GM12878 (cell line): Measurements from ENCODE around the gene LMO3. TPM values are rescaled to one million over a fixed set of nuclear protein-coding genes. Genes with fewer than 3 reads are reported as not detected.

Source experiments
- ATAC-seq: fragments of 200-7000 bp; cut with Tn5 transposase; 3 replicates; pipeline ENCODE4 v1.9.1; 2020; ENCODE audit warnings: mild to moderate bottlenecking, moderate library complexity
- BruUV-seq: library from RNA; stranded (reverse); fragments of 400-500 nt; replicated peaks from 2 replicates; lab custom pipeline; 2021; lab: Mats Ljungman, UMichigan
- CTCF ChIA-PET: fragments of 300-600 bp; sonication (Branson Sonifier 250); formaldehyde crosslinking; extraction: SDS; loops from one replicate; lab custom pipeline; 2021; ENCODE audit warnings: inconsistent platforms; lab: Yijun Ruan, JAX
- POLR2A ChIA-PET: fragments of 350-600 bp; formaldehyde crosslinking; extraction: SDS; loops from one replicate; lab custom pipeline; 2021; ENCODE audit warnings: inconsistent platforms; lab: Charles Lee
- RAD21 ChIA-PET: fragments of 300-600 bp; sonication (Branson Sonifier 250); formaldehyde crosslinking; loops from one replicate; lab custom pipeline; 2023; ENCODE audit warnings: antibody characterized with exemption; ENCODE audit not compliant: unreplicated experiment; lab: Charles Lee
- SMC1A ChIA-PET: fragments of 300-600 bp; sonication (Branson Sonifier 250); formaldehyde crosslinking; loops from one replicate; lab custom pipeline; 2023; ENCODE audit not compliant: unreplicated experiment, uncharacterized antibody; lab: Charles Lee
- DNase-seq: peaks from one replicate; pipeline ENCODE4 v3.0.0-alpha.2; 2011; ENCODE audit warnings: low read depth, low spot score
- FAIRE-seq: peaks from 3 replicates; lab custom pipeline; 2011; peaks lifted over from hg19 to GRCh38; lab: Jason Lieb, UNC
- H2AFZ ChIP-seq: 2 replicates; pipeline ENCODE4 v1.6.0; 2011; ENCODE audit warnings: low read depth, low read length, control low read depth; ENCODE audit not compliant: control insufficient read depth
- H3K27ac ChIP-seq: 2 replicates; pipeline ENCODE4 v1.5.1; 2011; ENCODE audit warnings: control low read depth; ENCODE audit not compliant: control insufficient read depth, insufficient read depth
- H3K27me3 ChIP-seq, 2 experiments: replicated peaks in 1 of 2; 2 replicates each; pipeline versions ENCODE4 v1.6.0 to v1.6.1; 2011; ENCODE audit warnings: low read length in 1 of 2; ENCODE audit not compliant: control insufficient read depth in 2 of 2, insufficient read depth in 2 of 2
- H3K36me3 ChIP-seq, 2 experiments: 2 replicates each; pipeline ENCODE4 v1.5.1; 2011; ENCODE audit warnings: low read length in 1 of 2; ENCODE audit not compliant: control insufficient read depth in 2 of 2, insufficient read depth in 2 of 2
- H3K4me1 ChIP-seq: 2 replicates; pipeline ENCODE4 v1.6.1; 2011; ENCODE audit warnings: mild to moderate bottlenecking, low read length, moderate library complexity, mixed read lengths; ENCODE audit not compliant: control insufficient read depth, insufficient read depth
- H3K4me2 ChIP-seq: 2 replicates; pipeline ENCODE4 v1.6.0; 2011; ENCODE audit warnings: control low read depth; ENCODE audit not compliant: control insufficient read depth, insufficient read depth
- H3K4me3 ChIP-seq: fragments of 200-600 bp; sonication (generic); 2 replicates; pipeline ENCODE4 v1.5.1; 2016
- H3K79me2 ChIP-seq: 2 replicates; pipeline ENCODE4 v1.6.0; 2011; ENCODE audit warnings: low read length; ENCODE audit not compliant: control insufficient read depth, insufficient read depth
- H3K9ac ChIP-seq: 2 replicates; pipeline ENCODE4 v1.8.0; 2011; ENCODE audit warnings: low read length, control low read depth, mixed read lengths; ENCODE audit not compliant: control insufficient read depth, insufficient read depth
- H3K9me3 ChIP-seq: replicated peaks from 3 replicates; pipeline ENCODE4 v1.5.1; 2011; ENCODE audit warnings: mild to moderate bottlenecking, low read length; ENCODE audit not compliant: control insufficient read depth, insufficient read depth
- H4K20me1 ChIP-seq: 2 replicates; pipeline ENCODE4 v1.6.0; 2011; ENCODE audit not compliant: control insufficient read depth, insufficient read depth
- CBFB ChIP-seq: IDR thresholded peaks from 2 replicates; pipeline ENCODE4 v1.6.1; 2016; ENCODE audit warnings: antibody characterized with exemption, low read depth
- CBX3 ChIP-seq: fragments of 200-600 bp; sonication (generic); IDR thresholded peaks from 2 replicates; pipeline ENCODE4 v1.6.1; 2016; ENCODE audit warnings: low read depth, borderline replicate concordance
- CHD4 ChIP-seq: fragments of 200-600 bp; sonication (generic); IDR thresholded peaks from 2 replicates; pipeline ENCODE4 v1.6.1; 2016; ENCODE audit warnings: mild to moderate bottlenecking
- HDGF ChIP-seq: fragments of 450-650 bp; IDR thresholded peaks from 2 replicates; pipeline ENCODE4 v1.6.1; 2016; ENCODE audit warnings: antibody characterized with exemption
- JUNB ChIP-seq: IDR thresholded peaks from 2 replicates; pipeline ENCODE4 v1.6.1; 2016; ENCODE audit warnings: antibody characterized with exemption, mild to moderate bottlenecking
- KAT2A ChIP-seq: conservative IDR thresholded peaks from 2 replicates; pipeline ENCODE4 v1.6.1; 2011; ENCODE audit warnings: low read depth, low read length; ENCODE audit not compliant: control insufficient read depth
- MYC ChIP-seq: IDR thresholded peaks from 2 replicates; pipeline ENCODE4 v1.6.1; 2011; ENCODE audit warnings: mild to moderate bottlenecking, low read length, moderate library complexity, inconsistent platforms; ENCODE audit not compliant: insufficient read depth, insufficient replicate concordance, insufficient read length, severe bottlenecking
- NFYA ChIP-seq: IDR thresholded peaks from 2 replicates; pipeline ENCODE4 v1.6.1; 2011; ENCODE audit warnings: low read depth, mild to moderate bottlenecking, low read length, improper control_type of control experiment, borderline replicate concordance
- SREBF2 ChIP-seq: IDR thresholded peaks from 2 replicates; pipeline ENCODE4 v1.6.1; 2012; ENCODE audit warnings: mild to moderate bottlenecking, low read length
- WGBS: methylation state at CpG from one replicate; pipeline ENCODE4 v1.1.6; 2016; ENCODE audit warnings: low lambda C conversion rate; ENCODE audit not compliant: insufficient replicate concordance, insufficient coverage; ENCODE audit errors: missing lambda C conversion rate; 5-methylcytosine and 5-hydroxymethylcytosine counted together
- in situ Hi-C: fragments of 300-500 bp; cut with MboI; formaldehyde crosslinking; loops from 9 replicates; pipeline ENCODE4 v1.14.3; 2018; ENCODE audit warnings: mixed read lengths
- intact Hi-C: fragments of 100-400 bp; cut with micrococcal nuclease; formaldehyde crosslinking; loops from one replicate; pipeline ENCODE4 v1.14.2; 2022; ENCODE audit not compliant: unreplicated experiment
- polyA plus RNA-seq, 11 experiments: library from polyadenylated mRNA; depleted of rRNA in 4 of 11; unstranded in 6 of 11; stranded (reverse) in 5 of 11; fragments of >200 nt; fragmentation: Nextera tagmentation in 4 of 11; fragmentation: Illumina TruSeq in 1 of 11; extraction: Ambion mirVana in 4 of 11; extraction: Trizol in 1 of 11; gene quantifications; 1 replicate in 1 of 11; 2 replicates in 10 of 11; pipeline versions ENCODE4 v1.2.1 to v1.2.3, GENCODE V29; 2011 to 2016; ENCODE audit warnings: inconsistent platforms in 2 of 11, missing spikeins in 2 of 11, low read depth in 1 of 11
- total RNA-seq, 4 experiments: library from RNA; depleted of rRNA in 3 of 4; stranded (reverse); fragments of >200 nt in 3 of 4; fragmentation: Illumina TruSeq in 1 of 4; extraction: Trizol in 1 of 4; gene quantifications; 2 replicates each; pipeline versions ENCODE4 v1.2.1 to v1.2.3, GENCODE V29; 2013 to 2021
- TF ChIP-seq, protein P1 (sequence below), 3 experiments: IDR thresholded peaks in 2 of 3; conservative IDR thresholded peaks in 1 of 3; 2 replicates each; pipeline ENCODE4 v1.5.1; 2011; ENCODE audit warnings: low read depth in 3 of 3, low read length in 3 of 3, mild to moderate bottlenecking in 3 of 3, control low read depth in 2 of 3, moderate library complexity in 2 of 3, inconsistent platforms in 1 of 3, mixed read lengths in 1 of 3; ENCODE audit not compliant: control insufficient read depth in 2 of 3, insufficient read depth in 1 of 3; ENCODE audit errors: extremely low read depth in 1 of 3
- TF ChIP-seq, protein P2 (sequence below): fragments of 450-650 bp; formaldehyde crosslinking; IDR thresholded peaks from 2 replicates; pipeline ENCODE4 v1.5.0; 2022; ENCODE audit warnings: mild to moderate bottlenecking, missing genetic modification characterization
- TF ChIP-seq, protein P3 (sequence below): IDR thresholded peaks from 2 replicates; pipeline ENCODE4 v1.6.1; 2012; ENCODE audit warnings: low read depth, low read length, improper control_type of control experiment

The LMO3 gene
- total and polyA plus RNA-seq, 10 of the 15 experiments (the other 5 are each of a cell fraction or from before 2014, with no cell fraction given): 1.6 to 13.5 (median 1.9) TPM

DNA sequence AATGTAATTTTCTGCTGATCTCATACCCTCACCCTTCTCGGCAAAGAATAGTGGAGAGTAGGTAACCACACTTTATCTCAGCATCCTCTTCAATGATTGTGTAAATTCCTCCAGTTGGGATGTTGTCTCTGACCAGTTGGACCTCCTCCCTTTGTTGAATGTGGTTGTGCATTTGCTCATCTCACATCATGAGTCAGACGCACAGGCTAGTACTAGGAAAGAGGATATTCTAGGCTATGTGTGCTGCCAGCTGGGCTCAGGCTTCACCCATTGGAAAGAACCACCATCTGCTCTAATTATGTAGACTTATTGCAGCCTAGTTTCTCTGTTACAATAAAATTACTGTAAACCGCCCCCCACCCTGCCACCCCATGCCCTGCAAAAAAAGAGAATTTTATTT lies 90.3 kb downstream of the LMO3 start:
- no peak overlapping the region for H3K4me2 ChIP-seq
- H3K9me3 ChIP-seq: no peaks in the 10 kb centered on the region
- no peaks in the 10 kb centered on the region for H3K27me3 ChIP-seq
- no peak overlapping the region for H3K4me3 ChIP-seq
- SMC1A ChIA-PET: interaction anchor here (1.1 kb wide), 1 partner anchor 250 kb away, joined by 3 read pairs; no protein-coding TSS in a partner anchor
- H3K27ac ChIP-seq: no peak overlapping the region
- no peaks in the 10 kb centered on the region for H4K20me1 ChIP-seq
- no TSS peak for BruUV-seq
- in situ Hi-C loops (no loop called here), intact Hi-C loops (no loop called here)
- 67% methylated on average over 3 of the region's 3 CpGs for WGBS
- TF ChIP-seq HDGF: no peak
- TF ChIP-seq SREBF2: no peak
- TF ChIP-seq CHD4: no peak
- TF ChIP-seq, protein P1, sequence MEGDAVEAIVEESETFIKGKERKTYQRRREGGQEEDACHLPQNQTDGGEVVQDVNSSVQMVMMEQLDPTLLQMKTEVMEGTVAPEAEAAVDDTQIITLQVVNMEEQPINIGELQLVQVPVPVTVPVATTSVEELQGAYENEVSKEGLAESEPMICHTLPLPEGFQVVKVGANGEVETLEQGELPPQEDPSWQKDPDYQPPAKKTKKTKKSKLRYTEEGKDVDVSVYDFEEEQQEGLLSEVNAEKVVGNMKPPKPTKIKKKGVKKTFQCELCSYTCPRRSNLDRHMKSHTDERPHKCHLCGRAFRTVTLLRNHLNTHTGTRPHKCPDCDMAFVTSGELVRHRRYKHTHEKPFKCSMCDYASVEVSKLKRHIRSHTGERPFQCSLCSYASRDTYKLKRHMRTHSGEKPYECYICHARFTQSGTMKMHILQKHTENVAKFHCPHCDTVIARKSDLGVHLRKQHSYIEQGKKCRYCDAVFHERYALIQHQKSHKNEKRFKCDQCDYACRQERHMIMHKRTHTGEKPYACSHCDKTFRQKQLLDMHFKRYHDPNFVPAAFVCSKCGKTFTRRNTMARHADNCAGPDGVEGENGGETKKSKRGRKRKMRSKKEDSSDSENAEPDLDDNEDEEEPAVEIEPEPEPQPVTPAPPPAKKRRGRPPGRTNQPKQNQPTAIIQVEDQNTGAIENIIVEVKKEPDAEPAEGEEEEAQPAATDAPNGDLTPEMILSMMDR (IDR thresholded peaks at IDR 0.05 in 2 of 3, conservative IDR thresholded peaks at IDR 0.05 in 1 of 3; ENCODE audit: control insufficient read depth in 2 of 3, extremely low read depth in 1 of 3, insufficient read depth in 1 of 3, low read depth in 3 of 3, low read length in 3 of 3): no peak
- TF ChIP-seq KAT2A: no peak
- no peak for TF ChIP-seq JUNB
- no peak for TF ChIP-seq NFYA
- no peak for TF ChIP-seq CBX3
- TF ChIP-seq MYC: no peak
- TF ChIP-seq, protein P2, sequence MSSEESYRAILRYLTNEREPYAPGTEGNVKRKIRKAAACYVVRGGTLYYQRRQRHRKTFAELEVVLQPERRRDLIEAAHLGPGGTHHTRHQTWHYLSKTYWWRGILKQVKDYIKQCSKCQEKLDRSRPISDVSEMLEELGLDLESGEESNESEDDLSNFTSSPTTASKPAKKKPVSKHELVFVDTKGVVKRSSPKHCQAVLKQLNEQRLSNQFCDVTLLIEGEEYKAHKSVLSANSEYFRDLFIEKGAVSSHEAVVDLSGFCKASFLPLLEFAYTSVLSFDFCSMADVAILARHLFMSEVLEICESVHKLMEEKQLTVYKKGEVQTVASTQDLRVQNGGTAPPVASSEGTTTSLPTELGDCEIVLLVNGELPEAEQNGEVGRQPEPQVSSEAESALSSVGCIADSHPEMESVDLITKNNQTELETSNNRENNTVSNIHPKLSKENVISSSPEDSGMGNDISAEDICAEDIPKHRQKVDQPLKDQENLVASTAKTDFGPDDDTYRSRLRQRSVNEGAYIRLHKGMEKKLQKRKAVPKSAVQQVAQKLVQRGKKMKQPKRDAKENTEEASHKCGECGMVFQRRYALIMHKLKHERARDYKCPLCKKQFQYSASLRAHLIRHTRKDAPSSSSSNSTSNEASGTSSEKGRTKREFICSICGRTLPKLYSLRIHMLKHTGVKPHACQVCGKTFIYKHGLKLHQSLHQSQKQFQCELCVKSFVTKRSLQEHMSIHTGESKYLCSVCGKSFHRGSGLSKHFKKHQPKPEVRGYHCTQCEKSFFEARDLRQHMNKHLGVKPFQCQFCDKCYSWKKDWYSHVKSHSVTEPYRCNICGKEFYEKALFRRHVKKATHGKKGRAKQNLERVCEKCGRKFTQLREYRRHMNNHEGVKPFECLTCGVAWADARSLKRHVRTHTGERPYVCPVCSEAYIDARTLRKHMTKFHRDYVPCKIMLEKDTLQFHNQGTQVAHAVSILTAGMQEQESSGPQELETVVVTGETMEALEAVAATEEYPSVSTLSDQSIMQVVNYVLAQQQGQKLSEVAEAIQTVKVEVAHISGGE (CRISPR knock-in tag): no peak
- TF ChIP-seq, protein P3, sequence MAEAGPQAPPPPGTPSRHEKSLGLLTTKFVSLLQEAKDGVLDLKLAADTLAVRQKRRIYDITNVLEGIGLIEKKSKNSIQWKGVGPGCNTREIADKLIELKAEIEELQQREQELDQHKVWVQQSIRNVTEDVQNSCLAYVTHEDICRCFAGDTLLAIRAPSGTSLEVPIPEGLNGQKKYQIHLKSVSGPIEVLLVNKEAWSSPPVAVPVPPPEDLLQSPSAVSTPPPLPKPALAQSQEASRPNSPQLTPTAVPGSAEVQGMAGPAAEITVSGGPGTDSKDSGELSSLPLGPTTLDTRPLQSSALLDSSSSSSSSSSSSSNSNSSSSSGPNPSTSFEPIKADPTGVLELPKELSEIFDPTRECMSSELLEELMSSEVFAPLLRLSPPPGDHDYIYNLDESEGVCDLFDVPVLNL: no peak
- no peak for TF ChIP-seq CBFB
- CTCF ChIA-PET: no interaction called here
- H3K4me1 ChIP-seq: no peaks in the 10 kb centered on the region
- H3K9ac ChIP-seq: no peak overlapping the region
- ATAC-seq (no peak), DNase-seq (no peak), FAIRE-seq (no peak)
- RAD21 ChIA-PET: no interaction called here
- POLR2A ChIA-PET: interaction anchor here (1.1 kb wide), 1 partner anchor 10 kb away, joined by 3 read pairs; no protein-coding TSS in a partner anchor
- H3K79me2 ChIP-seq: no peaks in the 10 kb centered on the region
- no peaks in the 10 kb centered on the region for H3K36me3 ChIP-seq
- H2AFZ ChIP-seq: no peak overlapping the region
